Suppressor macrophage (primary cell): ENCODE measurements around the gene WHRN.

Experiments
- DNase-seq, 4 experiments: peaks; one replicate each; pipeline ENCODE4 v3.0.0-alpha.2; 2020 to 2022

WHRN gene

DNA sequence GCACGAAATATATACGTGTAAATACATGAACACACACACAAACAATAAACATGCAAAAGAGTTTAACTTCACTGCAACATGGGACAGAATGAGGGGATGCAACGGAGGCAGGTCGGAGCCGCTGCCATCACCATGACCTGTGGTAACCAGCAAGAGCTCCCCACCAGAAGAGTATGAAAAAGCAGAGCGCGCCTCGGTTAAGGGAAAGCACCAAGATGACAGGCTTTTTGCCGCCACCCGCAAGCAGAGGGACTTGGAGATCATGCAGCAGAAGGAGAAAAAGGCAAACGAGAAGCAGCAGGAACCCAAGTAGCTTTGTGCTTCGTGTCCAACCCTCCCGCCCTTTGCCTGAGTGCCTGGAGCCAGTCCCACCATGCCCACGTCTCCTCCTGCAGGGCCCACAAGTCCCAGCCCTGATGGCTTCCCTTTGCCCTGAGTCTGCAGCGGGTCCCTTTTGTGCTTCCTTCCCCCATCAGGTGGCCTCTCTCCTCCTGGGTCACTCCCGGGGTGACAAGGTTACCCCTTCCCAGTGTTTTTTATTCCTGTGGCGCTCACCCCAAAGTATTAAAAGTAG is 13.8 kb downstream of the WHRN start:
- DNase-seq: no peak

- no peak for DNase-seq
Measured at GRCh38 chr9:114489928-114490327, 15.3 kb downstream of the WHRN start.

- DNase-seq: no peak
Measured at GRCh38 chr9:114488398-114489129, 16.7 kb downstream of the WHRN start.

- DNase-seq: peak; percentile 84 to 89 (median 88)
Measured at GRCh38 chr9:114487607-114488300, 17.5 kb downstream of the WHRN start.

GRCh38 chr9:114486205-114486963 is 18.9 kb downstream of the WHRN start:
- peak; percentile 26 to 45 (median 34) for DNase-seq

- peak; percentile 73 to 92 (median 82) for DNase-seq
Measured at GRCh38 chr9:114484854-114485443, 20.3 kb downstream of the WHRN start.

- DNase-seq: no peak
Measured at GRCh38 chr9:114484215-114484853, 20.9 kb downstream of the WHRN start.

DNA sequence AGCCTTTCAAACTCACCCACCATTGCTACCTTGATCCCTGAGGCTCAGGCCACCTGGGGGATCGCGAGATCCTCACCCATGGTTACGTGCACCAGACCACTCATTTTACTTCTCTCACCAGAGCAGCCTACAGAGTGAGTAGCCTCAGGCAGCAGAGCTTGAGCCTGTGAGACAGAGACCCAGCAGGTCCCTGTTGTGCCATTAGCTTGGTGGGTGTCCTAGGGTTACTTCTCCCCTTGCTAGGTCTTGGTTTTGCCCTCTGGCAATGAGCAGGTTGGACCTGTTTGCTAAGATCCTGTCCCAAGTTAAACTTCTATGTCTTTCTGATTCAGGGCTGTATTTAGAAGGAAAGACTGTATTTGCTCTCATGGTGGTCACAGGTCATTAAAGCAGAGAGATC is 21.8 kb downstream of the WHRN start:
- DNase-seq: peak in 1 of 4 experiments; percentile 16

GRCh38 chr9:114482593-114482992 is 22.7 kb downstream of the WHRN start:
- peak; percentile 19 to 69 (median 44) for DNase-seq

GRCh38 chr9:114481789-114482188 is 23.5 kb downstream of the WHRN start:
- no peak for DNase-seq

GRCh38 chr9:114480746-114481435 is 24.4 kb downstream of the WHRN start:
- peak in 3 of 4 experiments; percentile 3 to 65 (median 64) for DNase-seq

GRCh38 chr9:114478871-114479270 is 26.4 kb downstream of the WHRN start:
- no peak for DNase-seq

DNA sequence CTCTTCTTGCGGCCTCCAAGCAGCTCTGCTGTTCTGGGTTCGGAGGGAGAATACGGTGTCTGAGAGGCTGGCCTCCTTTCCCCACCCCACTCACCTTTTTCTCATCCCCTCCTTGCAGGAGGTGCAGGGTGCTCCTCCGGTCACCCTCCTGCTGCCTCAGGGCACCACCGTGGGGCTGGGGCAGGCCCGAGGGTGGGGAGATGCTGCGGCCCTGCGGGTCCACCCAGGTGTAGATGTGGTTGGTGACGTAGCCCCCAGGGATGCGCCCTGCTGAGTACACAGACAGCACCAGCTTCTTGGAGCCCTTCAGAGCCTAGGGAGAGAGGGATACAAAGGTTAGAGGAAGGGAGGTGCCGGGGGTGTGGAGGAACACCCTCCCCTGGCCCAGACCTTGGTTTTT is 26.8 kb downstream of the WHRN start:
- DNase-seq: no peak

DNA sequence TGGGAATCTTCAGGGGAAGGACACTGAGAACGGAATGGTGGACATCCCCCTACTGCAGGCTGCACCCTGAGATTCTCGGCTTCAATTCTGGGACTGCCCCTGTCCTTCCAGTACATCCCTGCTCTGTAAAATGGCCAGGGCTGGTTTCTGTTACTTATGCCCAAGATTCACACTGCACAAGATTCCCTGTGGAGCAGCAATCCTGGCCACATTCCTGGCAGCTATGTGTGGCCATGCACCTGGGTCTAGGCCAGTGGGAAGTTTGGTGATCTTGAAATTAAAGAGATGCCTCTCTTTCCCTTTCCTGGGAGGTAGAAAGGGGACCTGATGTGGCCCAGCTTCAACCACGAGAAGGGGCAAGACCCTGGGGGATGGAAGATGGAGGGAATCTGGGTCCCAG is 27.6 kb downstream of the WHRN start:
- no peak for DNase-seq

- DNase-seq: no peak
Measured at GRCh38 chr9:114476891-114477469, 28.3 kb downstream of the WHRN start.

- DNase-seq: no peak
Measured at GRCh38 chr9:114475412-114476135, 29.7 kb downstream of the WHRN start.

- no peak for DNase-seq
Measured at GRCh38 chr9:114474425-114474824, 30.8 kb downstream of the WHRN start.

GRCh38 chr9:114473447-114473801 is 31.8 kb downstream of the WHRN start:
- no peak for DNase-seq

GRCh38 chr9:114472765-114473446 is 32.4 kb downstream of the WHRN start:
- no peak for DNase-seq

DNA sequence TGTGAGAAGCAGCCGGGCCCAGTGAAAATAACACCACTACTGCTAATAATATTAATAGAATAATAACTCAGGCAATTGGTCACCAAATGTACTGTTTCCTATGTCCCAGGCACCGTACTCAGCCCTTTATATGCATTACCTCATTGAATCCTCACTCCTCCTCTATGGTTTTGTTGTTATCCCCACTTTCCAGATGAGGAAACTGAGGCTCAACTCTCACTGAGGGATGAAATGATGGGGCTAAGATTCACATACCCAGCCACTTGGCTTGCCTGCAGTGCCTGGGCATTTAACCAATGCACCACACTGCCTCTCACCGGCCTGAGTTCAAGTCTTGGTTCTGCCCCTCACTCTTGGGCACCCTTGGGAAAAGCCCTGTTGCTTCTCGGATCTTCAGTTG is 34.1 kb downstream of the WHRN start:
- no peak for DNase-seq
